Loucy (cell line): ENCODE data around the gene TNRC6B.

Experiments
- EZH2phosphoT487 ChIP-seq: fragments of 200-600 bp; IDR thresholded peaks from 2 replicates; pipeline ENCODE4 v1.6.1; 2018; ENCODE audit warnings: antibody characterized with exemption, mild to moderate bottlenecking, moderate library complexity, borderline replicate concordance
- TF ChIP-seq, protein P1 (sequence below): fragments of 200-600 bp; sonication (generic); conservative IDR thresholded peaks from 2 replicates; pipeline ENCODE4 v1.5.1; 2014; ENCODE audit warnings: mild to moderate bottlenecking, antibody characterized with exemption, low read length

DNA sequence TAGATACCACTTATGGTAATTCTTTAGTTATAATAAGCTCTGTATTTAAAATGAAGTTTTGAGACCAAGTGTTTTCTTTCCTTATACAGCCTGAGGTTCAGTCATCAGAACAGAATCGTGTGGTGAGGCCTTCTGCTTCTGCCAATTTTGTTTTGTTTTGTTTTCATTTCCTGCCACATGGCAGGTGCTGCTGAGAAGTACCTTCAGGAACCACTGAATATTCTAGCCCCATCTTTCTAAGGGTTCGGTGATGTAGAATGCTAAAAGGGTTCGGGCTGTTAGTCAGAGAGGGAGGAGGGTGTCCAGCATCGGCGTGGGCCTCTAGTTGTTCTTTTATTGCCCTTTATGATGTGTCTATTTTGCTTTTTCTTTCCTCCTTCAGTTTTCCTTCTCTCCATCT, 25.8 kb downstream of the TNRC6B start:
- TF ChIP-seq, protein P1, sequence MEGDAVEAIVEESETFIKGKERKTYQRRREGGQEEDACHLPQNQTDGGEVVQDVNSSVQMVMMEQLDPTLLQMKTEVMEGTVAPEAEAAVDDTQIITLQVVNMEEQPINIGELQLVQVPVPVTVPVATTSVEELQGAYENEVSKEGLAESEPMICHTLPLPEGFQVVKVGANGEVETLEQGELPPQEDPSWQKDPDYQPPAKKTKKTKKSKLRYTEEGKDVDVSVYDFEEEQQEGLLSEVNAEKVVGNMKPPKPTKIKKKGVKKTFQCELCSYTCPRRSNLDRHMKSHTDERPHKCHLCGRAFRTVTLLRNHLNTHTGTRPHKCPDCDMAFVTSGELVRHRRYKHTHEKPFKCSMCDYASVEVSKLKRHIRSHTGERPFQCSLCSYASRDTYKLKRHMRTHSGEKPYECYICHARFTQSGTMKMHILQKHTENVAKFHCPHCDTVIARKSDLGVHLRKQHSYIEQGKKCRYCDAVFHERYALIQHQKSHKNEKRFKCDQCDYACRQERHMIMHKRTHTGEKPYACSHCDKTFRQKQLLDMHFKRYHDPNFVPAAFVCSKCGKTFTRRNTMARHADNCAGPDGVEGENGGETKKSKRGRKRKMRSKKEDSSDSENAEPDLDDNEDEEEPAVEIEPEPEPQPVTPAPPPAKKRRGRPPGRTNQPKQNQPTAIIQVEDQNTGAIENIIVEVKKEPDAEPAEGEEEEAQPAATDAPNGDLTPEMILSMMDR = no peak
- TF ChIP-seq EZH2phosphoT487 = no peak
